WI38 (cell line): Measurements from ENCODE around the gene NECAB2.

ENCODE experiments used
- H3K4me3 ChIP-seq: 2 replicates; pipeline ENCODE4 v1.5.1; 2011; ENCODE audit warnings: low read depth, mild to moderate bottlenecking, control low read depth, low read length
- TF ChIP-seq, protein P1 (sequence below): IDR thresholded peaks from 2 replicates; pipeline ENCODE4 v1.5.1; 2012; ENCODE audit warnings: low read depth, mild to moderate bottlenecking, control low read depth, low read length

NECAB2 gene

DNA sequence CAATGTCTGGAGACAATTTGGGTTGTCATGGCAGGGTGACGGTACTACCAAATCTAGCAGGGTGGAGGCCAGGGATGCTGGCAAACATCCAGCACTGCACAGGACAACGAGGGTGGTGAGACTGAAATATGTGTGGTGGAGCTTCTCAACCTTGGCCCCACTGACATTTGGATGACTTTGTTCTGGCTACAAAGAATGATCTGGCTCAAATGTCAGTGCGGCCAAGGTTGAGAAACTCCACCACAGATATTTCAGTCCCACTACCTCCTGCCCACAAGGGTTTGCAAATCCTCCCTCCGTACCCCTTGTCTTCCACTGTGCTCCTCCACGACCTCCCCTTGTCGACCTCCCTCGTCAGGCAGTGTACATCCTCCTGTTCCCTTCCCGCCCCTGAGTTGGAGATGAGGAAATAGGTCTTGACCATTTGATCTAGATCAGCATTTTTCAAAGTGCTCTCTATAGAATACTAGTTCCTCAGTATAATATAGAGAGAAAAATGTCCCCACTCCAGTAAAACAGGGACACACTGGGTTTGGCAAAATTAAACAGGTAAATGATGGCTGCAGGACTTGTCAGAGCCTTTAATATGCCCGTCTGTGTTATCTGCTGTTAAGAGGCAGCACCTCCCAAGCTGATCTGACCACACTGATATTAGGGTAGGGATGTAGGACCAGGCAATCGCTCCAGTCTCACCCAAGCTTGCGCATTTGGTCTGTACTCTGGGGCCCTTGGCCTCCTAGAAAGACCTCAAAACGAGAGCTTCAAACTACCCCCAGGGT, 8.2 kb upstream of the NECAB2 start:
- H3K4me3 ChIP-seq, result no peak overlapping the region
- TF ChIP-seq, protein P1, sequence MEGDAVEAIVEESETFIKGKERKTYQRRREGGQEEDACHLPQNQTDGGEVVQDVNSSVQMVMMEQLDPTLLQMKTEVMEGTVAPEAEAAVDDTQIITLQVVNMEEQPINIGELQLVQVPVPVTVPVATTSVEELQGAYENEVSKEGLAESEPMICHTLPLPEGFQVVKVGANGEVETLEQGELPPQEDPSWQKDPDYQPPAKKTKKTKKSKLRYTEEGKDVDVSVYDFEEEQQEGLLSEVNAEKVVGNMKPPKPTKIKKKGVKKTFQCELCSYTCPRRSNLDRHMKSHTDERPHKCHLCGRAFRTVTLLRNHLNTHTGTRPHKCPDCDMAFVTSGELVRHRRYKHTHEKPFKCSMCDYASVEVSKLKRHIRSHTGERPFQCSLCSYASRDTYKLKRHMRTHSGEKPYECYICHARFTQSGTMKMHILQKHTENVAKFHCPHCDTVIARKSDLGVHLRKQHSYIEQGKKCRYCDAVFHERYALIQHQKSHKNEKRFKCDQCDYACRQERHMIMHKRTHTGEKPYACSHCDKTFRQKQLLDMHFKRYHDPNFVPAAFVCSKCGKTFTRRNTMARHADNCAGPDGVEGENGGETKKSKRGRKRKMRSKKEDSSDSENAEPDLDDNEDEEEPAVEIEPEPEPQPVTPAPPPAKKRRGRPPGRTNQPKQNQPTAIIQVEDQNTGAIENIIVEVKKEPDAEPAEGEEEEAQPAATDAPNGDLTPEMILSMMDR, result no peak

GRCh38 chr16:83960521-83961249, 7.4 kb upstream of the NECAB2 start:
- TF ChIP-seq, protein P1, result no peak
- H3K4me3 ChIP-seq, result no peak overlapping the region

- H3K4me3 ChIP-seq, result no peak overlapping the region
- TF ChIP-seq, protein P1, result no peak
These were observed 6.5 kb upstream of the NECAB2 start for GRCh38 chr16:83961591-83961990.

- H3K4me3 ChIP-seq, result no peak overlapping the region
- TF ChIP-seq, protein P1, result no peak
These were observed 4.5 kb upstream of the NECAB2 start for GRCh38 chr16:83963277-83964119.

- no peak overlapping the region for H3K4me3 ChIP-seq
- TF ChIP-seq, protein P1, result no peak
These were observed 3.2 kb upstream of the NECAB2 start for GRCh38 chr16:83964684-83965443.

DNA sequence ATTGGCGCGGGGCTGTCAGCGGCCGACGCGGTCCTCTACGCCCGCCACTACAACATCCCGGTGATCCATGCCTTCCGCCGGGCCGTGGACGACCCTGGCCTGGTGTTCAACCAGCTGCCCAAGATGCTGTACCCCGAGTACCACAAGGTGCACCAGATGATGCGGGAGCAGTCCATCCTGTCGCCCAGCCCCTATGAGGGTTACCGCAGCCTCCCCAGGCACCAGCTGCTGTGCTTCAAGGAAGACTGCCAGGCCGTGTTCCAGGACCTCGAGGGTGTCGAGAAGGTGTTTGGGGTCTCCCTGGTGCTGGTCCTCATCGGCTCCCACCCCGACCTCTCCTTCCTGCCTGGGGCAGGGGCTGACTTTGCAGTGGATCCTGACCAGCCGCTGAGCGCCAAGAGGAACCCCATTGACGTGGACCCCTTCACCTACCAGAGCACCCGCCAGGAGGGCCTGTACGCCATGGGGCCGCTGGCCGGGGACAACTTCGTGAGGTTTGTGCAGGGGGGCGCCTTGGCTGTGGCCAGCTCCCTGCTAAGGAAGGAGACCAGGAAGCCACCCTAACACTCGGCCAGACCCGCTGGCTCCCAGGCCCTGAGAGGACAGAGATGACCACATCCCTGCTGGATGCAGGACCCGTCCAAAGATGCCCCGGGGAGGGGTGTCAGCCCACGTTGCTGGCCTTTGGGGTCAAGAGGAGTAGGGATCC, 2.4 kb upstream of the NECAB2 start:
- H3K4me3 ChIP-seq, result no peak overlapping the region
- TF ChIP-seq, protein P1, result no peak
